Fibroblast of mammary gland (primary cell): ENCODE data around the gene RNPS1.
"Not testable (repeated sequence)": the region's sequence is repeated elsewhere in the genome, so short reads cannot be mapped to it uniquely, and the experiment has no call there.

Experiments used
- DNase-seq: peaks from one replicate; pipeline ENCODE4 v3.0.0-alpha.2; 2010; ENCODE audit warnings: low read depth
- H3K4me3 ChIP-seq: 2 replicates; pipeline ENCODE4 v1.5.1; 2011; ENCODE audit warnings: low read depth, mild to moderate bottlenecking, low read length, moderate library complexity; ENCODE audit not compliant: control insufficient read depth
- CTCF ChIP-seq: conservative IDR thresholded peaks from 2 replicates; pipeline ENCODE4 v1.5.1; 2011; ENCODE audit warnings: low read depth, low read length, inconsistent platforms; ENCODE audit not compliant: control insufficient read depth, insufficient read depth

Gene RNPS1

GRCh38 chr16:2270588-2271470 lies 2.9 kb upstream of the RNPS1 start:
- TF ChIP-seq CTCF: no peak
- no peak for DNase-seq
- no peak overlapping the region for H3K4me3 ChIP-seq

GRCh38 chr16:2270070-2270462 lies 2.1 kb upstream of the RNPS1 start:
- TF ChIP-seq CTCF: no peak
- DNase-seq: no peak
- H3K4me3 ChIP-seq: no peak overlapping the region

GRCh38 chr16:2267505-2267912 lies 417 bp downstream of the RNPS1 start:
- H3K4me3 ChIP-seq: peak overlapping the region; percentile 81
- not testable (repeated sequence) for DNase-seq

GRCh38 chr16:2266887-2267286 lies 1.0 kb downstream of the RNPS1 start:
- H3K4me3 ChIP-seq: peak overlapping the region; percentile 81
- DNase-seq: peak; percentile 50

- H3K4me3 ChIP-seq, DNase-seq: not testable (repeated sequence)
Measured at GRCh38 chr16:2263026-2263425, 4.9 kb downstream of the RNPS1 start.

- DNase-seq: no peak
- no peak overlapping the region for H3K4me3 ChIP-seq
- no peak for TF ChIP-seq CTCF
Measured at GRCh38 chr16:2260250-2260649, 7.7 kb downstream of the RNPS1 start.

- DNase-seq: not testable (repeated sequence)
Measured at GRCh38 chr16:2258530-2258929, 9.4 kb downstream of the RNPS1 start.

GRCh38 chr16:2257726-2258125 lies 10.2 kb downstream of the RNPS1 start:
- no peak for TF ChIP-seq CTCF
- DNase-seq: no peak
- H3K4me3 ChIP-seq: no peak overlapping the region

More at GRCh38 chr16:2258530-2258929, 9.4 kb downstream of the RNPS1 start:
- H3K4me3 ChIP-seq: not testable (repeated sequence)

- DNase-seq: no peak
- H3K4me3 ChIP-seq: no peak overlapping the region
- no peak for TF ChIP-seq CTCF
Measured at GRCh38 chr16:2256531-2257140, 11.3 kb downstream of the RNPS1 start.
